Bronchial epithelial cell (primary cell): ENCODE results near the gene PTBP1. TPM values are rescaled to one million over a fixed set of nuclear protein-coding genes. Genes with fewer than 3 reads are reported as not detected.
"Not testable (repeated sequence)": the region's sequence is repeated elsewhere in the genome, so short reads cannot be mapped to it uniquely, and the experiment has no call there.

ENCODE experiments used
- DNase-seq: peaks from one replicate; pipeline ENCODE4 v3.0.0-alpha.2; 2010; ENCODE audit warnings: low read depth
- FAIRE-seq: peaks from 2 replicates; lab custom pipeline; 2011; peaks lifted over from hg19 to GRCh38; lab: Jason Lieb, UNC
- H3K27me3 ChIP-seq: 2 replicates; pipeline ENCODE4 v1.5.1; 2011; ENCODE audit warnings: low read length; ENCODE audit not compliant: control insufficient read depth, insufficient read depth
- H3K36me3 ChIP-seq: 2 replicates; pipeline ENCODE4 v1.5.1; 2011; ENCODE audit warnings: low read length; ENCODE audit not compliant: control insufficient read depth, insufficient read depth
- H3K4me3 ChIP-seq: 2 replicates; pipeline ENCODE4 v1.5.1; 2011; ENCODE audit warnings: mild to moderate bottlenecking, low read depth, low read length, control low read depth
- total RNA-seq: library from RNA; depleted of rRNA; stranded (reverse); fragments of >200 nt; gene quantifications from 2 replicates; pipeline ENCODE4 v1.2.1, GENCODE V29; 2014
- TF ChIP-seq, protein P1 (sequence below): IDR thresholded peaks from 2 replicates; pipeline ENCODE4 v1.5.1; 2011; ENCODE audit warnings: mild to moderate bottlenecking, moderate library complexity, low read length, control low read depth, inconsistent platforms; ENCODE audit not compliant: insufficient read depth, severe bottlenecking

Gene PTBP1
- total RNA-seq, 1 donor from 2014 or later: 99.0 TPM

- H3K4me3 ChIP-seq: no peak overlapping the region
- H3K27me3 ChIP-seq: peaks cover 1% of the 10 kb centered on the region
- no peaks in the 10 kb centered on the region for H3K36me3 ChIP-seq
- no peak for FAIRE-seq
- TF ChIP-seq, protein P1, sequence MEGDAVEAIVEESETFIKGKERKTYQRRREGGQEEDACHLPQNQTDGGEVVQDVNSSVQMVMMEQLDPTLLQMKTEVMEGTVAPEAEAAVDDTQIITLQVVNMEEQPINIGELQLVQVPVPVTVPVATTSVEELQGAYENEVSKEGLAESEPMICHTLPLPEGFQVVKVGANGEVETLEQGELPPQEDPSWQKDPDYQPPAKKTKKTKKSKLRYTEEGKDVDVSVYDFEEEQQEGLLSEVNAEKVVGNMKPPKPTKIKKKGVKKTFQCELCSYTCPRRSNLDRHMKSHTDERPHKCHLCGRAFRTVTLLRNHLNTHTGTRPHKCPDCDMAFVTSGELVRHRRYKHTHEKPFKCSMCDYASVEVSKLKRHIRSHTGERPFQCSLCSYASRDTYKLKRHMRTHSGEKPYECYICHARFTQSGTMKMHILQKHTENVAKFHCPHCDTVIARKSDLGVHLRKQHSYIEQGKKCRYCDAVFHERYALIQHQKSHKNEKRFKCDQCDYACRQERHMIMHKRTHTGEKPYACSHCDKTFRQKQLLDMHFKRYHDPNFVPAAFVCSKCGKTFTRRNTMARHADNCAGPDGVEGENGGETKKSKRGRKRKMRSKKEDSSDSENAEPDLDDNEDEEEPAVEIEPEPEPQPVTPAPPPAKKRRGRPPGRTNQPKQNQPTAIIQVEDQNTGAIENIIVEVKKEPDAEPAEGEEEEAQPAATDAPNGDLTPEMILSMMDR: no peak
- no peak for DNase-seq
Observed at GRCh38 chr19:850979-851335, 53.7 kb downstream of the PTBP1 start.

DNA sequence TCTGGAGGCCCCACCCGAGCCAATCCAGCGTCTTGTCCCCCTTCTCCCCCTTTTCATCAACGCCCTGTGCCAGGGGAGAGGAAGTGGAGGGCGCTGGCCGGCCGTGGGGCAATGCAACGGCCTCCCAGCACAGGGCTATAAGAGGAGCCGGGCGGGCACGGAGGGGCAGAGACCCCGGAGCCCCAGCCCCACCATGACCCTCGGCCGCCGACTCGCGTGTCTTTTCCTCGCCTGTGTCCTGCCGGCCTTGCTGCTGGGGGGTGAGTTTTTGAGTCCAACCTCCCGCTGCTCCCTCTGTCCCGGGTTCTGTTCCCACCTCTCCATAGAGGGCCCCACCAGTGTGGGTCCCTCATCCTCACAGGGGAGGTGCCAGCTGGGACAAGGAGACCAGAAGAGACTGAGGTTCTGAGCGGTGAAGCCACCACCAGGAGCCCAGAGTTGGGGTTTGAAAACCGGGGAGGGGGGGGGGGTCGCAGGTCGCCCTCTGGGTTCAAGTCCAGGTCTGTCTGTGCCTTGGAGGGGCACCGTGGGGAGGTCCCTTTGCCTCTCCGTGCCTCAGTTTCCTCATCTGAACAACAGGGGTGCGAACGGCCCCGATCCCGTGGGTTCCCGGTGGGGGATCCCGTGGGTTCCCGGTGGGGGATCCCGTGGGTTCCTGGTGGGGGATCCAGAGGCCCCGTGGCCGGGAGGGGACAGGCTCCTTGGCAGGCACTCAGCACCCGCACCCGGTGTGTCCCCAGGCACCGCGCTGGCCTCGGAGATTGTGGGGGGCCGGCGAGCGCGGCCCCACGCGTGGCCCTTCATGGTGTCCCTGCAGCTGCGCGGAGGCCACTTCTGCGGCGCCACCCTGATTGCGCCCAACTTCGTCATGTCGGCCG lies 55.1 kb downstream of the PTBP1 start, which contains the start of gene ELANE:
Gene ELANE, plus strand, starts transcription at position 168 of the 878 bp plus-strand sequence. Its CDS starts 26 bp downstream, at position 194.
- Histone ChIP-seq H3K27me3 (no peaks in the 10 kb centered on the region), H3K36me3 (no peaks in the 10 kb centered on the region), H3K4me3 (no peak within 1 kb of the TSS)
- DNase-seq (no peak), FAIRE-seq (no peak)
- TF ChIP-seq, protein P1: no peak

DNA sequence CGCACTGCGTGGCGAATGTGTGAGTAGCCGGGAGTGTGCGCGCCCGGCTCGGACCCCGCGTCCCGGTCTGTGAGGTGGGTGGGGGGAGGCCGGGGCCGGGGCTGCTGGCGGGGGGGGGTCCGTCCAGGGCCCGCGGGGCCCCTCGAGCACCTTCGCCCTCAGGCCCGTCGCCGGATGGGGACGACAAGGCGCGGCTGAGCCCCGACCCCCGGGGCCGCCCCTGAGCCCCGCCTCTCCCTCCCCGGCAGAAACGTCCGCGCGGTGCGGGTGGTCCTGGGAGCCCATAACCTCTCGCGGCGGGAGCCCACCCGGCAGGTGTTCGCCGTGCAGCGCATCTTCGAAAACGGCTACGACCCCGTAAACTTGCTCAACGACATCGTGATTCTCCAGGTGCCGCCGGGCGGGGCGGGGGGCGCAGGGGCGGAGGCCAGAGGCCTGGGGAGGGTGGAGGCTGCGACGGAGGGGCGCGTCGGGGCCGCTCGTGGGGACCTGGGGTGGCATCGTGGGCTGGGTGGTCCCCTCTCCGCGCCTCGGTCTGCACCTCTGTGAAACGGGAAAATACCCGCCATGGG lies 55.8 kb downstream of the PTBP1 start:
- FAIRE-seq (no peak), DNase-seq (no peak)
- TF ChIP-seq, protein P1: no peak
- Histone ChIP-seq H3K27me3 (no peaks in the 10 kb centered on the region), H3K4me3 (no peak overlapping the region), H3K36me3 (no peaks in the 10 kb centered on the region)

- H3K4me3 ChIP-seq, DNase-seq, H3K27me3 ChIP-seq, H3K36me3 ChIP-seq, FAIRE-seq: not testable (repeated sequence)
Observed at GRCh38 chr19:853614-854220, 56.5 kb downstream of the PTBP1 start.

DNA sequence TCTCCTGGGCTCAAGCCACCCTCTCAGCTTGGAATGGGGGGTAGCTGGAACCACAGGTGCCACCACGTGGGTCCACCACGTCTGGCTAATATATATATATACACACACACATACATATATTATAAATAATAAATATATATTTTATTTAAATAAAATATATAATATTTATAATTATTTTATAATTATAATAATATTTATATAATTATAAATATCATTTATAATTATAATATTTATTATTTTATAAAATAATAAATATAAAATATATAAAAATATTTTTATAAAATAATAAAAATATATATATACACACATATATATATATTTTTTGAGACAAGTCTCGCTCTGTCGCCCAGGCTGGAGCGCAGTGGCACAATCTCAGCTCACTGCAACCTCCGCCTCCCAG lies 57.3 kb downstream of the PTBP1 start:
- TF ChIP-seq, protein P1: no peak
- no peak for FAIRE-seq

GRCh38 chr19:855142-855541 lies 57.9 kb downstream of the PTBP1 start:
- DNase-seq (no peak), FAIRE-seq (no peak)
- Histone ChIP-seq H3K4me3 (no peak overlapping the region), H3K36me3 (no peaks in the 10 kb centered on the region), H3K27me3 (no peaks in the 10 kb centered on the region)
- TF ChIP-seq, protein P1: no peak

More for the DNA sequence above, 57.3 kb downstream of the PTBP1 start:
- Histone ChIP-seq H3K36me3 (no peaks in the 10 kb centered on the region), H3K4me3 (no peak overlapping the region), H3K27me3 (no peaks in the 10 kb centered on the region)
- DNase-seq: no peak
